Measurements from ENCODE around the gene PALM.

DNA sequence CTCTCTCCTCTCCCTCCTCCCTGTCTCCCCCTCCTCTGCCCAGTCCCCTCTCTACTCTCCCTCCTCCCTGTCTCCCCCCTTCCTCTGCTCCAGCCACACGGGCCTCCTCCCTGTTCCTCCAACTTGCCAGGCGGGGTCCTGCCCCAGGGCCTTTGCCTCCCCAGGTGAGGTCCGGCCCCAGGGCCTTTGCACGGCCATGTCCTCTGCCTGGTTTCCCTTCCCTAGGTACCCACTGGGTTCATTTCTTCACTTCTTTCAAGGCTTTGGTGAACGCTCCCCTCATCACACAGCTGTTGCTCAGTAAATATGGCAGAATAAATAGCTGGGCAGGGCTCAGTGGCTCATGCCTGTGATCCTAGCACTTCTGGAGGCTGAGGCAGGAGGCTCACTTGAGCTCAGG is 63.3 kb downstream of the PALM start:
- no peak for TF ChIP-seq EZH2 (IDR thresholded peaks at IDR 0.05; ENCODE audit: borderline replicate concordance, low read length)
- TF ChIP-seq, protein P1, sequence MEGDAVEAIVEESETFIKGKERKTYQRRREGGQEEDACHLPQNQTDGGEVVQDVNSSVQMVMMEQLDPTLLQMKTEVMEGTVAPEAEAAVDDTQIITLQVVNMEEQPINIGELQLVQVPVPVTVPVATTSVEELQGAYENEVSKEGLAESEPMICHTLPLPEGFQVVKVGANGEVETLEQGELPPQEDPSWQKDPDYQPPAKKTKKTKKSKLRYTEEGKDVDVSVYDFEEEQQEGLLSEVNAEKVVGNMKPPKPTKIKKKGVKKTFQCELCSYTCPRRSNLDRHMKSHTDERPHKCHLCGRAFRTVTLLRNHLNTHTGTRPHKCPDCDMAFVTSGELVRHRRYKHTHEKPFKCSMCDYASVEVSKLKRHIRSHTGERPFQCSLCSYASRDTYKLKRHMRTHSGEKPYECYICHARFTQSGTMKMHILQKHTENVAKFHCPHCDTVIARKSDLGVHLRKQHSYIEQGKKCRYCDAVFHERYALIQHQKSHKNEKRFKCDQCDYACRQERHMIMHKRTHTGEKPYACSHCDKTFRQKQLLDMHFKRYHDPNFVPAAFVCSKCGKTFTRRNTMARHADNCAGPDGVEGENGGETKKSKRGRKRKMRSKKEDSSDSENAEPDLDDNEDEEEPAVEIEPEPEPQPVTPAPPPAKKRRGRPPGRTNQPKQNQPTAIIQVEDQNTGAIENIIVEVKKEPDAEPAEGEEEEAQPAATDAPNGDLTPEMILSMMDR (IDR thresholded peaks at IDR 0.05; ENCODE audit: low read length) = no peak

All from OCI-LY1 (cell line).